DMS 273 treated with DMSO at 0.1 percent for 48 hours (cell line): ENCODE measurements around the gene INPP5A.
"Not testable (repeated sequence)": the region's sequence is repeated elsewhere in the genome, so short reads cannot be mapped to it uniquely, and the experiment has no call there.

Experiments used
- DNase-seq: peaks from one replicate; lab custom pipeline; 2025; lab: John Stamatoyannopoulos, UW

The INPP5A gene

GRCh38 chr10:132548869-132549268, 11.3 kb downstream of the INPP5A start:
- DNase-seq: no peak

DNA sequence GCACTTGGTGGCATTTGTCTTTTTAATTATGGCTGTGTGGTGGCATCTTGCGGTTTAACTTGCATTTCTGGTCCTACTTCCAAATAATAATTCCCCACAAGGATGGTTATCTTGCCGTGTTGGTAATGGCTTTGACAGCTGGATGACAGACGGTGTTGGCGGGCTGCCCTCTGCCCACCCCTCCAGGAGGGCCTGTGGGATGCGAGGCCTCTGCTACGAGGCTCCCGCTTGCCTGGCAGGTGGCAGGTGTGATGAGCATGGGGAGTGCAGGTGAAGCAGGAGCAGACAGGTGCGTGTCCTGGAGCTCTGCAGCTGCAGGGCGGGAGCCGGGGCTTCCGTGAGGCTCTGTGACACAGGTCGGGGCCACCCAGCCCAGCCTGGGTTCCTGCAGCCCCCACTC, 11.8 kb downstream of the INPP5A start:
- DNase-seq: no peak

GRCh38 chr10:132550366-132551092, 12.9 kb downstream of the INPP5A start:
- no peak for DNase-seq

DNA sequence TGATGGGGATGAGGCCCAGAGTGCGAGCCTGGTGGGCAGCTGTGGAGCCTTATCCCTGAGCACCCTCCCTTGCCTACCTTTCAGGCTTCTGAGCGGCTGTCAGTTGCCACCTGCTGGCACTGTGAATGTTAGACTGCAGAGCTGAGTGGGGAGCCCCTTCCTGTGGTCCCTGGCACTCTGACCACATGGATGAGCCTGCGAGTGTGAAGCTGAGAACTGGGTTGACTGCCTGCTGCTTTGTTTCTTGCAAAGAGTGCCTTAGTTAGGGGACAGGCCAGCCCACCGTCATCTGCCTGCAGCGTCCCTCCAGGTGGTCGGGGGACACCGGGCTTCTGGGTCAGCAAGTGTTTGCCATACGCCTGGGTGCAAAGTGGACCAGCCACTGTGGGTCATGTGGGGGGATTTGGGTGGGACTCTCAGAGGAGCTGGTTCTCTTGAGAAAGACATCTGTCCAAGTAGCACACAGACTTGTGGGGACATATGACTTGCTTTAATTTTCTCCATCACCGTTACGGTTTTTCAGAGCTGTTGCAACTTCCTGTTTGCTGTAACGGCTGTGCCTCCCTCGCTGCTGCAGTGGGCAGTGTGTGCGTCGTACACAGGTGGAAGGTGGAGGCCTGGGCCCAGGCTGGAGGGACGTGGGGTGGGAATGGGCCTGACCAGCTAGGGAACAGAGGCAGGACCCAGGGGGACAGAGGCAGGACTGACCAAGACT, 13.7 kb downstream of the INPP5A start:
- no peak for DNase-seq

DNA sequence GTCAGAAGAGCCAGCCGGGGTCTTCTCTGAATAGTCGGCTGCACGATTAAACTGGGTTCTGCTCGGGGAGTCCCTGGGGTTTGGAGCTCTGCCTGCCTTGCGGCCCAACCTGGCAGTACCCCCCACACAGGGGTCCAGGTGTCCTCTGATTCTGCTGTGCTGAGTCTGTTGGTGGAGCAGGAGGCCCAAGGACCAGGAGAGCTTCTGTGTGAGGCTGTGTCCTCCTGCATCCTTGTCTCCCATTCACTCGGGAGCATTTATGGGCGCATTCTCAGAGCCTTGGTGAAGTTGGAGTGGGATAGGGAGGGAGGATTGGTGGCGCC, 14.2 kb downstream of the INPP5A start:
- DNase-seq: no peak

DNA sequence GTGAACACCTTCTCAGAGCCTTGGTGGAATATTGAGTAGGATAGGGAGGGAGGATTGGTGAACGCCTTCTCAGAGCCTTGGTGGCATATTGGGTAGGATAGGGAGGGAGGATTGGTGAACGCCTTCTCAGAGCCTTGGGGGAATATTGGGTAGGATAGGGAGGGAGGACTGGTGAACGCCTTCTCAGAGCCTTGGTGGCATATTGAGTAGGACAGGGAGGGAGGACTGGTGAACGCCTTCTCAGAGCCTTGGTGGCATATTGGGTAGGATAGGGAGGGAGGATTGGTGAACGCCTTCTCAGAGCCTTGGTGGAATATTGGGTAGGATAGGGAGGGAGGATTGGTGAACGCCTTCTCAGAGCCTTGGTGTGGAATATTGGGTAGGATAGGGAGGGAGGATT, 15.0 kb downstream of the INPP5A start:
- not testable (repeated sequence) for DNase-seq

GRCh38 chr10:132553568-132553967, 16.0 kb downstream of the INPP5A start:
- not testable (repeated sequence) for DNase-seq

GRCh38 chr10:132554053-132554990, 16.7 kb downstream of the INPP5A start:
- no peak for DNase-seq

GRCh38 chr10:132554991-132555647, 17.5 kb downstream of the INPP5A start:
- DNase-seq: no peak

GRCh38 chr10:132555648-132556575, 18.3 kb downstream of the INPP5A start:
- no peak for DNase-seq

- no peak for DNase-seq
Observed at GRCh38 chr10:132556994-132557441, 19.4 kb downstream of the INPP5A start.

- DNase-seq: no peak
Observed at GRCh38 chr10:132557696-132558515, 20.3 kb downstream of the INPP5A start.

GRCh38 chr10:132558516-132559413, 21.2 kb downstream of the INPP5A start:
- DNase-seq: no peak

DNA sequence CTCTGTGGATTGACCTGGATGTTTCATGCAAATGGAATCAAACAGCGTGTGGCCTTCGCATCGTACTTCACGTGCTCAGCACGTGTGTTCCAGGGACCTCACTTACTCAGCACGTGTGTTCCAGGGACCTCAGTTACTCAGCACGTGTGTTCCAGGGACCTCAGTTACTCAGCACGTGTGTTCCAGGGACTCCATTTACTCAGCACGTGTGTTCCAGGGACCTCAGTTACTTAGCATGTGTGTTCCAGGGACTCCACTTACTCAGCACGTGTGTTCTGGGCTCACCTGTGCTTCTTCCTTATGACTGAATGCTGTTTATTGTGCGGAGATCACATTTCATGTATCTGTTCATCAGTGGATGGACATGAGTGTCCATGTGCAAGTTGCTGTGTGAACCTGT, 22.0 kb downstream of the INPP5A start:
- no peak for DNase-seq

- DNase-seq: no peak
Observed at GRCh38 chr10:132560241-132560731, 22.7 kb downstream of the INPP5A start.

DNA sequence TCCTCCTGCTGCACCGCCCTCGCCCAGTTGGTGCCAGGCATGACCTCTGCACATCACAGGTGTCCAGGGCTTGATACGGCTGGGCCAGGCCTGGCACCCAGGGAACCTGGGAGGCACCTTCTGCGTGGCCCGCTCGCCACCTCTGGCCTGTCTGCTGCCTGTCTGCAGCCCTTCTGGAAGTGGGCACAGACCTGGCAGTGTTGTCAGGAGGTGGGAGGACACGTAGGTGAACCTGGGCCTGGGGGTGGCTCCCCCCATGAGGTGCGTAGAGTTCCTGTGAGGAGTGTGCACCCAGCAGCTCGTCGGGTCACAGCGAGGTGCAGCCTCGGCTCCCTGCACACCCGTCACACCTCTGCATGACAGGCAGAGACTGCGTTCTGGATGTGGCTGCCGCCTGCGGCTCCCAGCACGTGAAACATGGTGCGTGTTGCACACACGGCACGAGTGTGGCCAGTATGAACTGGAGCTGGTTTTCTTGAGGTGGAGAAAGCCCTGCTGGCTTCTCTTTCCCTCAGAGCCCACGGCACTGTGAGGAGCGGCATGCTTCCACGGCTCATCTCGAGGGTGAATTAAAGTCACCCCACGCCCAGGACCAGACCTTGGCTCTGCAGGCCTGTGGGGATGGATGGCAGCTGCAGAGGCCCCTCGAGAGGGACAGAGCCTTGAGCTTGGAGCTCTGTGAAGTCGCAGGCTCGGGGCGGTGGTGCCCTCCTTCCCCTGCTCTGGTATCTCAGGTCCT, 24.8 kb downstream of the INPP5A start:
- no peak for DNase-seq

- DNase-seq: no peak
Observed at GRCh38 chr10:132562916-132563456, 25.4 kb downstream of the INPP5A start.
